GM06990 (cell line): ENCODE measurements around the gene SEMA3A.

ENCODE experiments used
- DNase-seq: peaks from one replicate; pipeline ENCODE4 v3.0.0-alpha.2; 2011; ENCODE audit not compliant: insufficient read length; ENCODE audit errors: extremely low read depth
- H3K27me3 ChIP-seq: replicated peaks from 2 replicates; pipeline ENCODE4 v1.6.0; 2011; ENCODE audit warnings: low read length; ENCODE audit not compliant: control insufficient read depth, insufficient read depth
- H3K36me3 ChIP-seq: 2 replicates; pipeline ENCODE4 v1.5.1; 2011; ENCODE audit warnings: low read length; ENCODE audit not compliant: control insufficient read depth, insufficient read depth
- H3K4me3 ChIP-seq: replicated peaks from 2 replicates; pipeline ENCODE4 v1.5.1; 2011; ENCODE audit warnings: low read depth, mild to moderate bottlenecking, control low read depth, low read length
- CTCF ChIP-seq: IDR thresholded peaks from 2 replicates; pipeline ENCODE4 v1.5.1; 2011; ENCODE audit warnings: low read length, control low read depth, mild to moderate bottlenecking, inconsistent platforms; ENCODE audit not compliant: insufficient read depth, poor library complexity, severe bottlenecking

Gene SEMA3A

GRCh38 chr7:83970081-83970480 lies 224.5 kb downstream of the SEMA3A start:
- Histone ChIP-seq H3K27me3 (no peaks in the 10 kb centered on the region), H3K36me3 (no peaks in the 10 kb centered on the region), H3K4me3 (no peak overlapping the region)
- DNase-seq = no peak
- TF ChIP-seq CTCF = no peak

GRCh38 chr7:83964318-83964717 lies 230.3 kb downstream of the SEMA3A start:
- Histone ChIP-seq H3K27me3 (no peaks in the 10 kb centered on the region), H3K4me3 (no peak overlapping the region), H3K36me3 (no peaks in the 10 kb centered on the region)
- TF ChIP-seq CTCF = no peak
- DNase-seq = no peak

- Histone ChIP-seq H3K36me3 (no peaks in the 10 kb centered on the region), H3K27me3 (no peaks in the 10 kb centered on the region), H3K4me3 (no peak overlapping the region)
- no peak for DNase-seq
- no peak for TF ChIP-seq CTCF
Measured at GRCh38 chr7:83957333-83957732, 237.3 kb downstream of the SEMA3A start.

- no peaks in the 10 kb centered on the region for H3K36me3 ChIP-seq
- H3K27me3 ChIP-seq = no peaks in the 10 kb centered on the region
- no peak for TF ChIP-seq CTCF
- no peak for DNase-seq
- H3K4me3 ChIP-seq = no peak overlapping the region
Measured at GRCh38 chr7:83956104-83956503, 238.5 kb downstream of the SEMA3A start.

GRCh38 chr7:83952236-83952635 lies 242.4 kb downstream of the SEMA3A start:
- H3K4me3 ChIP-seq = no peak overlapping the region
- no peak for DNase-seq
- TF ChIP-seq CTCF = no peak
- no peaks in the 10 kb centered on the region for H3K27me3 ChIP-seq
- H3K36me3 ChIP-seq = no peaks in the 10 kb centered on the region

- no peak for DNase-seq
- H3K36me3 ChIP-seq = no peaks in the 10 kb centered on the region
- no peak overlapping the region for H3K4me3 ChIP-seq
- no peaks in the 10 kb centered on the region for H3K27me3 ChIP-seq
- TF ChIP-seq CTCF = peak; percentile 81
Measured at GRCh38 chr7:83947260-83947659, 247.3 kb downstream of the SEMA3A start.
